PFSK-1 (cell line): Measurements from ENCODE around the gene KLF18.

Experiments used
- FOXP2 ChIP-seq: optimal IDR thresholded peaks from 2 replicates; pipeline ENCODE3; 2011; ENCODE audit warnings: borderline replicate concordance, control low read depth, inconsistent platforms; ENCODE audit not compliant: insufficient read depth; ENCODE audit errors: extremely low read length, extremely low read depth
- POLR2AphosphoS5 ChIP-seq: IDR thresholded peaks from 2 replicates; pipeline ENCODE4 v1.6.1; 2012; ENCODE audit warnings: low read depth, mild to moderate bottlenecking, control low read depth, low read length, moderate library complexity
- REST ChIP-seq, 2 experiments: IDR thresholded peaks; 2 replicates each; pipeline versions ENCODE4 v1.6.1 to v1.8.0; 2011 to 2012; ENCODE audit warnings: low read depth in 2 of 2, low read length in 2 of 2, control low read depth in 1 of 2, inconsistent platforms in 1 of 2, mild to moderate bottlenecking in 1 of 2, moderate library complexity in 1 of 2; ENCODE audit not compliant: insufficient read depth in 1 of 2
- SIN3A ChIP-seq: IDR thresholded peaks from 2 replicates; pipeline ENCODE4 v1.6.1; 2012; ENCODE audit warnings: mild to moderate bottlenecking, low read length, moderate library complexity, borderline replicate concordance; ENCODE audit not compliant: insufficient read depth
- TAF1 ChIP-seq: IDR thresholded peaks from 2 replicates; pipeline ENCODE4 v1.6.1; 2012; ENCODE audit warnings: low read length, control low read depth, borderline replicate concordance; ENCODE audit not compliant: insufficient read depth

Gene KLF18

GRCh38 chr1:44120398-44120949 is 21.0 kb downstream of the KLF18 start:
- TF ChIP-seq SIN3A (no peak), TAF1 (no peak), FOXP2 (no peak), POLR2AphosphoS5 (no peak), REST (IDR thresholded peaks at IDR 0.05; ENCODE audit: insufficient read depth in 1 of 2, low read depth in 2 of 2, low read length in 2 of 2) (no peak)

- no peak for TF ChIP-seq POLR2AphosphoS5
- no peak for TF ChIP-seq SIN3A
- TF ChIP-seq REST (IDR thresholded peaks at IDR 0.05; ENCODE audit: insufficient read depth in 1 of 2, low read depth in 2 of 2, low read length in 2 of 2) = no peak
- TF ChIP-seq FOXP2 = no peak
- no peak for TF ChIP-seq TAF1
These were observed 21.9 kb downstream of the KLF18 start for GRCh38 chr1:44119525-44119924.

GRCh38 chr1:44118682-44119081 is 22.7 kb downstream of the KLF18 start, which contains the start of gene KLF17:
Gene KLF17, plus strand, starts transcription at chr1:44118821. Its CDS starts 87 bp downstream, at chr1:44118908.
- TF ChIP-seq REST (IDR thresholded peaks at IDR 0.05; ENCODE audit: insufficient read depth in 1 of 2, low read depth in 2 of 2, low read length in 2 of 2) (no peak), SIN3A (no peak), POLR2AphosphoS5 (no peak), FOXP2 (no peak), TAF1 (no peak)

- TF ChIP-seq REST (IDR thresholded peaks at IDR 0.05; ENCODE audit: insufficient read depth in 1 of 2, low read depth in 2 of 2, low read length in 2 of 2) = no peak
- no peak for TF ChIP-seq POLR2AphosphoS5
- no peak for TF ChIP-seq TAF1
- no peak for TF ChIP-seq FOXP2
- no peak for TF ChIP-seq SIN3A
These were observed 27.3 kb downstream of the KLF18 start for GRCh38 chr1:44114098-44114497.

GRCh38 chr1:44113095-44113609 is 28.3 kb downstream of the KLF18 start:
- TF ChIP-seq REST (IDR thresholded peaks at IDR 0.05; ENCODE audit: insufficient read depth in 1 of 2, low read depth in 2 of 2, low read length in 2 of 2) (no peak), POLR2AphosphoS5 (no peak), FOXP2 (no peak), TAF1 (no peak), SIN3A (no peak)
